HG03354 (cell line): Measurements from ENCODE around the gene ITIH6.
"Not testable (repeated sequence)": the region's sequence is repeated elsewhere in the genome, so short reads cannot be mapped to it uniquely, and the experiment has no call there.

Experiments
- ATAC-seq: cut with Tn5 transposase; IDR thresholded peaks from one replicate; pipeline ENCODE4 v1.9.1; 2021; ENCODE audit warnings: mild to moderate bottlenecking; ENCODE audit not compliant: unreplicated experiment, poor library complexity, severe bottlenecking

The ITIH6 gene

DNA sequence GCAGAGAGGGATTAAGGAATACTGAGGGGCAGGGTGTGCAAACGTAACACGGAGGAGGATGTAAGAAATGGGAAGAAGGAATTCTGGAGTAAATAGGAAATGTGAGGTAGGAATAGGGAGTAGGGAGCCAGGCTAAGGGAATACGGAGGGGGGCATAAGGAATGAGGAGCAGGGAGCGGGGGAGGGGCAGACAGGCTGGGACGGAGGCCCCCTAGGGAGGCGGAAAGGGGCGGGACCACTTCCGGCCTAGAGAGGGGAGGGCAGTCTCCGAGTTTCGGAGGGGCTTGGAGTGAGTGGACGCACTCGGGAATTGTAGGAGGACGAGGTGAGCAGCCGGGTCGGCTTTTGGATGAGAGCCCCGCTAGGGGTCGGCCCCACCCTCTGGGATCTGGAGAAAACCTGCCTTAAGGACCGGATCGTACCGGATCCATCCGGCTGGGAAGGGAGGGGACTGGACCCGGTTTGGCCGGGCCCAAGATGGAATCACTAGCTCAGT, 10.1 kb upstream of the ITIH6 start:
- ATAC-seq, result peak; percentile 26

DNA sequence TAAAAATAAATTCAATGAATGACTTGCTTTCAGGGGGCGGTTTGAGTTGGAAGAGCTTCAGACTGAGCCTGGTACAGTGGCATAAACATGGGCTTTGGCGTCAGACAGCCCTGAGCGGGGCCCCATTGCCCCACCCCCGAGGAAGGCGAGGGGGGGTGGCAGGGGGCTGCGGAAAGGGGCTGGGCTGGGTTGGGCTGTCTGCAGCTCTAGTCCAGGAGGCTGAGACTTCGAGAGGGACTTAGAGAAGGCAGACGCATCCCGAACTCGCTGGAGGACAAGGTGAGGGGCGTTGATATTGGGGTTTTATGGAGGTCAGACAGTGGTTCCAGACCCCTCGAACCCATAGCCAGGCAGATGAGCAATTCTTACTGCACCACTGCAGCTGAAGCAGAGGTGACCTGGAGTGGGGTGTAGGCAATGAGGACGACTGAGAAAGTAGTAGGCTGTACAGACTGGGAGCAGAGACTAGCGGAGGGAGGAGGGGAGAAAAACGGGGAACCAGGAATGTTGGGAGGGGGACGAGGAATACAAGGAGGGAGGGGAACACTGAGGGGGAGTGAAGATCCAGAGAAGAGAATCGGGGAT, 9.6 kb upstream of the ITIH6 start, which contains the start of gene MAGED2:
Gene MAGED2, plus strand, starts transcription at position 222 of the 585 bp plus-strand sequence. CDS start 1,587 bp downstream, outside the sequence.
- ATAC-seq, result no peak

- ATAC-seq, result no peak
Measured at GRCh38 chrX:54799046-54799445, 991 bp upstream of the ITIH6 start.

DNA sequence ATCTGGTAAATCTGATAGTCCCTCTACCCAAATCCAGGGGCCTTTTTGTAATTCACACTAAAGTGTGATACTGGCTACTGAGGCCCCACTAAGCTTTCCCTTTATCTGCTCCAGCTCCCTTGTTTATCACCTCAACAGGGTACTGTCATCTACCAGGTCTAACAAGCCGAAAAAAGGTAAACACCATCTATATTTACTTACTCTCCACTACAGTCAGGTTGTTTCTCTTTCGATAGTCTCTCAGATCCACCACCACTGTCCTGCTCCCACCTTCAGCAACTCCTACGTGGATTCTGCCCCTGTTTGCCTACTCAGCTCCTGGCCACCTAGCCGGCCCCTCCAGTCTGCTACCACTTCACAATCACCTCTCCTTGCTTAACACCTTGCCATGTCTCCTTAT, 3.3 kb downstream of the ITIH6 start:
- no peak for ATAC-seq

- ATAC-seq, result no peak
Measured at GRCh38 chrX:54794028-54794427, 4.0 kb downstream of the ITIH6 start.

- ATAC-seq, result not testable (repeated sequence)
Measured at GRCh38 chrX:54789405-54789804, 8.7 kb downstream of the ITIH6 start.

GRCh38 chrX:54788446-54788845, 9.6 kb downstream of the ITIH6 start:
- no peak for ATAC-seq

DNA sequence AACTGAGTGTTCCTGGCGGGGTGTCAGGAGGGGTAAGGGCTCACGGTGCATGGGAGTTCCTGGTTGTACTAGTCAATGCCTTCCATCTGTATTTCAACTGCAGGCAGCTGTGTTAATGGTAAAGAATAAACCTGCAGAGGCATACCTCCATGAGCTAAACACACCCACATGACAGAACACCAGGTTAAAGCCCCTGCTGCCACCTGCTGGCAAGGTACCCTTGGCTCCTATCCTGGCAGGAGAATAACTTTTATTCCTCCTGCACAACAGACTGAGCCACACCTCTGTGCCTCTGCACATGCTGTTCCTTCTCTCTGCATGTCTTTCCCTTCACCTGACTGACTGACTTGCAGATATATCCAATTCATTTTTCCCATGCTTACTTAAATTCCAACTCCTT, 11.1 kb downstream of the ITIH6 start:
- ATAC-seq, result peak; percentile 58

- no peak for ATAC-seq
Measured at GRCh38 chrX:54785901-54786300, 12.2 kb downstream of the ITIH6 start.

- no peak for ATAC-seq
Measured at GRCh38 chrX:54776987-54777672, 20.9 kb downstream of the ITIH6 start.

GRCh38 chrX:54776061-54776460, 22.0 kb downstream of the ITIH6 start:
- ATAC-seq, result no peak

GRCh38 chrX:54774391-54775094, 23.5 kb downstream of the ITIH6 start:
- not testable (repeated sequence) for ATAC-seq

GRCh38 chrX:54758114-54759055, 39.7 kb downstream of the ITIH6 start:
- ATAC-seq, result no peak

DNA sequence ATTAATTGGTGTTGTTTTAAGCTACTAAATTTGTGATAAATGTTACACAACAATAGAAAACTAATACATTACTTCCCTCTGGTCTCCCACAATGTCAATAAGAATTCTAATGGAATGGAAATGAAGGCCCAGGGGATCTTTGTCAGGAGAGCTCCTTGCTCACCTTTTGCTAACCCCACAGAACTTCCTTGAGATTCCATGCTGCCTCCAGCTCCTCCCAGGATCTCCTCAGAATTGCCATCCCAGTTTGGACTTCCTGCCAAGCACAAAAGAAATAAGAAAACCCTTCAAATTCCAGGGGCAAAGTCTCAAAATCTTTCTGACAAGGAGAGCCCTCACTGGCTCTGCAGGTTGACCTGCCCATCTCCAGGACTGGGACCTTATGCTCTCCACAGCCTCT, 43.2 kb downstream of the ITIH6 start:
- no peak for ATAC-seq

- ATAC-seq, result no peak
Measured at GRCh38 chrX:54748626-54749025, 49.4 kb downstream of the ITIH6 start.

DNA sequence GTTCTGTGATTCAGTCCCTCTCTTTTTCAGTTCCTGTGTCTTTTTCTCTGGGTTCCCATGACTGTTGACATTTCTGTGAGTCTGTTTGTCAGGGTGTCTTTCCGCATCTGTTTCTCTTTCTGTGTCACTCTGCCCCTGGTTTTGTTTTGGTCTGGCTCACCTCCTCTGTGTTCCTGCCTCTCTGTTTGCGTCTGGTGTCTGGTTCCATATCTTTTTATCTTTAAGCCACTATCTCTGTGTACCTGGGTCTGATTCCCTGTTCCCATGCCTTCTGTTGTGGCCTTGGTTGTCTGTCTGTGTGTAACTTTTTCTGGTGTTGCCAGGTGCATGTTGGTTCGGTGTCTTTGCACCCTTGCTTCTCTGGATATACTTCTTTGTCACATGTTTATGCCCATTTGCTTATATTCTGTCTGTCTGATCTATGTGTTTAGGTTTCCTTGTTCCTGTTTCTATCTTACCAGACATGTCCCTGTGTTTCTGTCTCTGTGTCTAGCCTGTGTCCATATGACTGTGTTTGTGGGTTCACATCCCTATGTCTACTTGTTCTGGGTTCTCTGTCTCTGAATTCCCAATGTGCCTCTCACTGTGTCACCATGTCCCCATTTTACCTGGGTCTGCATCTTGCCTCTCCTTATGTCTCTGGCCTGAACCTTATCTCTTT, 50.2 kb downstream of the ITIH6 start:
- no peak for ATAC-seq

DNA sequence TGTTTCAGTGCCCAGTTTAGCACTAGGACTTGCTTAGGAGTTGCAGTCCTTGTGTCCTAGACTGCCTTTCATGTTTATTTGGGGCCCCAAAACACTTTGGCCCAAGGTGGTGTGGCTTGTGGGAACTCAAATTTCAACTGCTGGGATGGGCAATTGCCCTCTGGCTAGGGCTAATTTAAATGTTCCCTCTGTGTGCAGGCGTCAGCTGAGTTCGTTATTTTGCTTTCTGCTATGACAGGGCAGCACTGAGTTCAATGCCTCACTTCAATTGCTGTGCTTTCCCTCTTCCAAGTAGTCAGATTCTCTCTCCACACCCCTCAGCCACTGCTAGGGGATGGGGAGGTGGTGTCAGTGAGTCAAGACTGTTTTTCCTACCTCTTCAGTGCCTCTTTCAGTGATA, 51.1 kb downstream of the ITIH6 start:
- no peak for ATAC-seq

- no peak for ATAC-seq
Measured at GRCh38 chrX:54745676-54746075, 52.4 kb downstream of the ITIH6 start.

DNA sequence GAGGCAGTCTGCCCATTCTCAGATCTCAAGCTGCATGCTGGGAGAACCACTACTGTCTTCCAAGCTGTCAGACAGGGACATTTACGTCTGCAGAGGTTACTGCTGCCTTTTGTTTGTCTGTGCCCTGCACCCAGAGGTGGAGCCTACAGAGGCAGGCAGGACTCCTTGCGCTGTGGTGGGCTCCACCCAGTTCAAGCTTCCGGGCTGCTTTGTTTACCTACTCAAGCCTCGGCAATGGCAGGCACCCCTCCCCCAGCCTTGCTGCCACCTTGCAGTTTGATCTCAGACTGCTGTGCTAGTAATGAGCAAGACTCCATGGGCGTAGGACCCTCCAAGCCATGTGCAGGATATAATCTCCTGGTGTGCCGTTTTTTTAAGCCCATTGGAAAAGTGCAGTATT, 59.5 kb downstream of the ITIH6 start:
- not testable (repeated sequence) for ATAC-seq
